ENCODE results near the gene CABP1.

CABP1 gene

GRCh38 chr12:120690978-120691377, 50.6 kb downstream of the CABP1 start:
- no peak for DNase-seq (ENCODE audit: low read depth in 2 of 3, low spot score in 2 of 3)

GRCh38 chr12:120692524-120693033, 52.2 kb downstream of the CABP1 start:
- DNase-seq (ENCODE audit: low read depth in 2 of 3, low spot score in 2 of 3): no peak

GRCh38 chr12:120693848-120694247, 53.4 kb downstream of the CABP1 start:
- no peak for DNase-seq (ENCODE audit: low read depth in 2 of 3, low spot score in 2 of 3)

GRCh38 chr12:120696626-120697025, 56.2 kb downstream of the CABP1 start:
- no peak for DNase-seq (ENCODE audit: low read depth in 2 of 3, low spot score in 2 of 3)

GRCh38 chr12:120697344-120697743, 56.9 kb downstream of the CABP1 start:
- DNase-seq (ENCODE audit: low read depth in 2 of 3, low spot score in 2 of 3): no peak

GRCh38 chr12:120698665-120699064, 58.2 kb downstream of the CABP1 start:
- DNase-seq (ENCODE audit: low read depth in 2 of 3, low spot score in 2 of 3): no peak

GRCh38 chr12:120699553-120699952, 59.1 kb downstream of the CABP1 start:
- DNase-seq (ENCODE audit: low read depth in 2 of 3, low spot score in 2 of 3): no peak

- DNase-seq (ENCODE audit: low read depth in 2 of 3, low spot score in 2 of 3): no peak
Measured at GRCh38 chr12:120700886-120701285, 60.5 kb downstream of the CABP1 start.

GRCh38 chr12:120702637-120703036, 62.2 kb downstream of the CABP1 start:
- DNase-seq (ENCODE audit: low read depth in 2 of 3, low spot score in 2 of 3): no peak

GRCh38 chr12:120703311-120703942, 63.0 kb downstream of the CABP1 start:
- no peak for DNase-seq (ENCODE audit: low read depth in 2 of 3, low spot score in 2 of 3)

- no peak for DNase-seq (ENCODE audit: low read depth in 2 of 3, low spot score in 2 of 3)
Measured at GRCh38 chr12:120705618-120706017, 65.2 kb downstream of the CABP1 start.

- no peak for DNase-seq (ENCODE audit: low read depth in 2 of 3, low spot score in 2 of 3)
Measured at GRCh38 chr12:120706029-120706428, 65.6 kb downstream of the CABP1 start.

GRCh38 chr12:120708651-120709050, 68.2 kb downstream of the CABP1 start:
- no peak for DNase-seq (ENCODE audit: low read depth in 2 of 3, low spot score in 2 of 3)

GRCh38 chr12:120710031-120710804, 69.8 kb downstream of the CABP1 start, which contains the start of gene UNC119B:
UNC119B (plus strand) TSS chr12:120710458; CDS start chr12:120710475, 17 bp downstream.
- DNase-seq (ENCODE audit: low read depth in 2 of 3, low spot score in 2 of 3): peak; percentile 33 to 48 (median 47)

- DNase-seq (ENCODE audit: low read depth in 2 of 3, low spot score in 2 of 3): no peak
Measured at GRCh38 chr12:120710805-120711296, 70.4 kb downstream of the CABP1 start.

- no peak for DNase-seq (ENCODE audit: low read depth in 2 of 3, low spot score in 2 of 3)
Measured at GRCh38 chr12:120711411-120711810, 71.0 kb downstream of the CABP1 start.

GRCh38 chr12:120712610-120713009, 72.2 kb downstream of the CABP1 start:
- no peak for DNase-seq (ENCODE audit: low read depth in 2 of 3, low spot score in 2 of 3)

GRCh38 chr12:120713861-120714482, 73.5 kb downstream of the CABP1 start:
- DNase-seq (ENCODE audit: low read depth in 2 of 3, low spot score in 2 of 3): peak in 1 of 3 experiments; percentile 63

All from activated CD8-positive, alpha-beta memory T cell treated with anti-CD3 and anti-CD28 coated beads for 48 hours (primary cell).